B cell (primary cell): ENCODE results near the gene MRPL14. TPM values are rescaled to one million over a fixed set of nuclear protein-coding genes. Genes with fewer than 3 reads are reported as not detected.

ENCODE experiments used
- ATAC-seq: fragments of 200-7000 bp; cut with Tn5 transposase; one replicate; pipeline ENCODE4 v1.10.0; 2021; ENCODE audit warnings: low read depth, mild to moderate bottlenecking, moderate number of reproducible peaks, moderate library complexity
- CTCF ChIA-PET: fragments of 350-600 bp; sonication (Branson Sonifier 250); formaldehyde crosslinking; loops from one replicate; lab custom pipeline; 2021; ENCODE audit warnings: antibody characterized with exemption, inconsistent platforms; lab: Charles Lee
- POLR2A ChIA-PET: fragments of 350-600 bp; sonication (Branson Sonifier 250); formaldehyde crosslinking; loops from one replicate; lab custom pipeline; 2021; ENCODE audit warnings: antibody characterized with exemption; lab: Charles Lee
- DNase-seq: peaks from one replicate; pipeline ENCODE4 v3.0.0; 2013
- H2AFZ ChIP-seq: 2 replicates; pipeline ENCODE4 v1.6.1; 2012; ENCODE audit warnings: mild to moderate bottlenecking, low read depth, low read length; ENCODE audit not compliant: insufficient read depth, poor library complexity, severe bottlenecking
- H3K27ac ChIP-seq, 2 donors: 1 replicate in 1 of 2; 2 replicates in 1 of 2; pipeline ENCODE4 v1.5.1; 2012 to 2013; ENCODE audit warnings: low read length in 2 of 2, mild to moderate bottlenecking in 2 of 2, moderate library complexity in 1 of 2
- H3K27me3 ChIP-seq, 4 experiments: fragments of 200-600 bp in 1 of 4; sonication (generic) in 1 of 4; replicated peaks in 1 of 4; 1 replicate in 2 of 4; 2 replicates in 2 of 4; pipeline versions ENCODE4 v1.6.1 to v1.7.0; 2013 to 2016; ENCODE audit warnings: low read length in 3 of 4, mild to moderate bottlenecking in 2 of 4, mixed read lengths in 1 of 4, moderate library complexity in 1 of 4; ENCODE audit not compliant: insufficient read depth in 4 of 4, control insufficient read depth in 3 of 4; ENCODE audit errors: control extremely low read depth in 1 of 4
- H3K36me3 ChIP-seq, 2 experiments: replicated peaks in 1 of 2; 1 replicate in 1 of 2; 2 replicates in 1 of 2; pipeline versions ENCODE4 v1.6.1 to v1.7.1; 2013; ENCODE audit warnings: low read length in 1 of 2; ENCODE audit not compliant: insufficient read depth in 2 of 2, control insufficient read depth in 1 of 2; ENCODE audit errors: control extremely low read depth in 1 of 2, extremely low read depth in 1 of 2
- H3K4me1 ChIP-seq, 2 donors: fragments of 200-600 bp in 1 of 2; sonication (generic) in 1 of 2; 1 replicate in 1 of 2; 2 replicates in 1 of 2; pipeline versions ENCODE4 v1.5.1 to v1.6.1; 2013 to 2017; ENCODE audit warnings: low read length in 2 of 2; ENCODE audit not compliant: control insufficient read depth in 2 of 2, insufficient read depth in 2 of 2
- H3K4me2 ChIP-seq: replicated peaks from 2 replicates; pipeline ENCODE3; 2012; ENCODE audit warnings: mild to moderate bottlenecking, low read depth, low read length; ENCODE audit not compliant: poor library complexity, severe bottlenecking
- H3K4me3 ChIP-seq, 5 experiments: fragments of 200-600 bp in 1 of 5; sonication (generic) in 1 of 5; 1 replicate in 3 of 5; 2 replicates in 2 of 5; pipeline versions ENCODE4 v1.5.1 to v1.7.0; 2011 to 2016; ENCODE audit warnings: low read length in 4 of 5, mild to moderate bottlenecking in 4 of 5, low read depth in 2 of 5, control low read depth in 1 of 5, moderate library complexity in 1 of 5; ENCODE audit not compliant: insufficient read depth in 1 of 5; ENCODE audit errors: control extremely low read depth in 1 of 5, extremely low read depth in 1 of 5
- H3K79me2 ChIP-seq: fragments of 200-600 bp; sonication (generic); one replicate; pipeline ENCODE4 v1.6.0; 2016; ENCODE audit warnings: low read length; ENCODE audit not compliant: control insufficient read depth, insufficient read depth
- H3K9ac ChIP-seq: fragments of 200-600 bp; sonication (generic); 2 replicates; pipeline ENCODE4 v1.6.1; 2017; ENCODE audit warnings: mild to moderate bottlenecking, low read length, moderate library complexity
- H3K9me3 ChIP-seq, 3 donors: one replicate each; pipeline versions ENCODE4 v1.6.1 to v1.7.1; 2013; ENCODE audit warnings: low read length in 2 of 3; ENCODE audit not compliant: control insufficient read depth in 2 of 3, insufficient read depth in 1 of 3; ENCODE audit errors: control extremely low read depth in 1 of 3
- H4K20me1 ChIP-seq: 2 replicates; pipeline ENCODE4 v1.6.0; 2012; ENCODE audit warnings: mild to moderate bottlenecking, low read length; ENCODE audit not compliant: insufficient read depth, control insufficient read depth, poor library complexity, severe bottlenecking
- H3K27ac Mint-ChIP-seq: one replicate; pipeline ENCODE4 v1.8.0; 2021; ENCODE audit warnings: mixed read lengths
- H3K27me3 Mint-ChIP-seq: one replicate; pipeline ENCODE4 v1.8.0; 2021; ENCODE audit warnings: mixed read lengths
- H3K4me1 Mint-ChIP-seq: one replicate; pipeline ENCODE4 v1.8.0; 2021; ENCODE audit warnings: mixed read lengths
- H3K4me3 Mint-ChIP-seq: one replicate; pipeline ENCODE4 v1.8.0; 2021; ENCODE audit warnings: mixed read lengths
- H3K9me3 Mint-ChIP-seq: one replicate; pipeline ENCODE4 v1.8.0; 2022; ENCODE audit warnings: mixed read lengths; ENCODE audit not compliant: insufficient read depth
- EZH2 ChIP-seq: IDR thresholded peaks from 2 replicates; pipeline ENCODE4 v1.6.1; 2012; ENCODE audit warnings: borderline replicate concordance, low read depth, mild to moderate bottlenecking, moderate library complexity, low read length; ENCODE audit not compliant: insufficient read depth, poor library complexity, severe bottlenecking
- WGBS: methylation state at CpG from one replicate; pipeline ENCODE4 v1.1.5; 2013; ENCODE audit warnings: missing lambda C conversion rate; ENCODE audit not compliant: insufficient coverage; 5-methylcytosine and 5-hydroxymethylcytosine counted together
- intact Hi-C: fragments of 100-400 bp; cut with micrococcal nuclease; formaldehyde crosslinking; loops from one replicate; pipeline ENCODE4 v1.10.0; 2022
- polyA plus RNA-seq: library from polyadenylated mRNA; depleted of rRNA; stranded (reverse); fragments of >200 nt; gene quantifications from 2 replicates; pipeline ENCODE4 v1.2.3, GENCODE V29; 2012
- total RNA-seq, 2 donors: library from RNA; stranded (reverse); fragments of 120-200 nt in 1 of 2; gene quantifications; 1 replicate in 1 of 2; 2 replicates in 1 of 2; pipeline versions ENCODE4 v1.2.3 to v1.2.4, GENCODE V29; 2013 to 2022
- TF ChIP-seq, protein P1 (sequence below): fragments of 200-600 bp; IDR thresholded peaks from one replicate; pipeline ENCODE4 v1.8.0; 2022; ENCODE audit warnings: antibody characterized with exemption, mild to moderate bottlenecking

Gene MRPL14
- total and polyA plus RNA-seq, 2 donors (not counting 1 experiment from before 2014, with no cell fraction given) = 16.7 to 23.5 TPM

DNA sequence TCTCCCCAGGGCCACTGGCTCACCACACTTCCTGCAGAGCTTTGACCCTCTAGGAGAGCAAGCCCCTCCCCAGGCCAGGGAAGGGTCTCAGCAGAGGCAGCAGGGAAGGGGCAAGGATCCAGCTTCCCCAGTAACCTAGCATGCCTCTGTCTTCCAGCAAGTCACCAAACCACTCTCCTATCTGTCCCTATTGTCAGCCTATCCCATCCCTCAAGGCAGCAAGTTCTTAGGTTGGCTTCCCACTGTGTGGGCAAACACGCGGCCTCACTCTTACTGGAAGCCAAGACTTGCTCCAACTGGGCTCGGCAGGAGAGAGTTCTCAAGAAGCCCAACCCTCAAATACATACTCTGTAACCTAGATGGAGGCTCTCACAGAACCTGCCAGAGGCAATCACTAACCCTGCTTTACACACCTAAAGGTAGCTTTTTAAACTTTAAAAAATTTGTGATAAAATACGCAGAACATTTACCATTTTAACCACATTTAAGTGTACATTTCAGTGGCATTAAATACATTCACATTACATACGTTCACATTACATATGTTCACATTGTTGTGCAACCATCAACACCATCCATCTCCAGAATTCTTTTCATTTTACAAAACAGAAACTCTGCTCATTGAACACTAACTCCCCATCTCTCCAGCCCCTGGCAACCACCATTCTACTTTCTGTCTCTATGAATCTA, 58.5 kb downstream of the MRPL14 start:
- H2AFZ ChIP-seq = no peak overlapping the region
- no peak overlapping the region for H3K4me3 Mint-ChIP-seq
- POLR2A ChIA-PET = no interaction called here
- no peaks in the 10 kb centered on the region for H3K36me3 ChIP-seq
- no peaks in the 10 kb centered on the region for H4K20me1 ChIP-seq
- ATAC-seq (no peak), DNase-seq (no peak)
- no peak overlapping the region for H3K4me3 ChIP-seq
- H3K79me2 ChIP-seq = no peaks in the 10 kb centered on the region
- H3K27ac Mint-ChIP-seq = no peak overlapping the region
- H3K4me2 ChIP-seq = no peak overlapping the region
- WGBS = 92% methylated on average over 5 of the region's 5 CpGs
- no peaks in the 10 kb centered on the region for H3K9me3 ChIP-seq
- no peak overlapping the region for H3K9ac ChIP-seq
- CTCF ChIA-PET = interaction anchor here (1.0 to 2.1 kb wide), 2 partner anchors 9 to 299 kb away, joined by 3 to 12 read pairs; no protein-coding TSS in a partner anchor
- peaks cover 0 to 16% (median 4%) of the 10 kb centered on the region in 4 experiments for H3K27me3 ChIP-seq
- peaks cover 6 to 10% of the 10 kb centered on the region in 2 donors for H3K4me1 ChIP-seq
- peaks cover 32% of the 10 kb centered on the region for H3K27me3 Mint-ChIP-seq
- H3K9me3 Mint-ChIP-seq = no peaks in the 10 kb centered on the region
- TF ChIP-seq EZH2 = no peak
- TF ChIP-seq, protein P1, sequence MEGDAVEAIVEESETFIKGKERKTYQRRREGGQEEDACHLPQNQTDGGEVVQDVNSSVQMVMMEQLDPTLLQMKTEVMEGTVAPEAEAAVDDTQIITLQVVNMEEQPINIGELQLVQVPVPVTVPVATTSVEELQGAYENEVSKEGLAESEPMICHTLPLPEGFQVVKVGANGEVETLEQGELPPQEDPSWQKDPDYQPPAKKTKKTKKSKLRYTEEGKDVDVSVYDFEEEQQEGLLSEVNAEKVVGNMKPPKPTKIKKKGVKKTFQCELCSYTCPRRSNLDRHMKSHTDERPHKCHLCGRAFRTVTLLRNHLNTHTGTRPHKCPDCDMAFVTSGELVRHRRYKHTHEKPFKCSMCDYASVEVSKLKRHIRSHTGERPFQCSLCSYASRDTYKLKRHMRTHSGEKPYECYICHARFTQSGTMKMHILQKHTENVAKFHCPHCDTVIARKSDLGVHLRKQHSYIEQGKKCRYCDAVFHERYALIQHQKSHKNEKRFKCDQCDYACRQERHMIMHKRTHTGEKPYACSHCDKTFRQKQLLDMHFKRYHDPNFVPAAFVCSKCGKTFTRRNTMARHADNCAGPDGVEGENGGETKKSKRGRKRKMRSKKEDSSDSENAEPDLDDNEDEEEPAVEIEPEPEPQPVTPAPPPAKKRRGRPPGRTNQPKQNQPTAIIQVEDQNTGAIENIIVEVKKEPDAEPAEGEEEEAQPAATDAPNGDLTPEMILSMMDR = no peak
- H3K27ac ChIP-seq = no peak overlapping the region
- H3K4me1 Mint-ChIP-seq = peaks cover 7% of the 10 kb centered on the region
- intact Hi-C loops = no loop called here
